ENCODE results near the gene MTMR3. TPM values are rescaled to one million over a fixed set of nuclear protein-coding genes. Genes with fewer than 3 reads are reported as not detected.
A peak's percentile ranks its signal among the peaks of the same experiment; 100 is the strongest.

MTMR3 gene
- total RNA-seq, 1 donor from 2014 or later: 41.2 TPM

GRCh38 chr22:30004694-30005093 lies 121.7 kb downstream of the MTMR3 start:
- H3K27ac Mint-ChIP-seq (ENCODE audit: unreplicated experiment): no peak overlapping the region

GRCh38 chr22:30005213-30005857 lies 122.4 kb downstream of the MTMR3 start:
- Mint-ChIP-seq H3K27ac (ENCODE audit: unreplicated experiment) (no peak overlapping the region), H3K4me1 (ENCODE audit: unreplicated experiment) (no peaks in the 10 kb centered on the region)

More at GRCh38 chr22:30004694-30005093, 121.7 kb downstream of the MTMR3 start:
- peaks cover 31% of the 10 kb centered on the region for H3K36me3 Mint-ChIP-seq (ENCODE audit: unreplicated experiment)
- TF ChIP-seq CTCF (IDR thresholded peaks at IDR 0.05): no peak
- H3K27me3 Mint-ChIP-seq (ENCODE audit: unreplicated experiment): no peaks in the 10 kb centered on the region
- no peak overlapping the region for H3K4me3 Mint-ChIP-seq (ENCODE audit: unreplicated experiment)
- DNase-seq (ENCODE audit: extremely low spot score, unreplicated experiment): no peak
- no peaks in the 10 kb centered on the region for H3K9me3 Mint-ChIP-seq (ENCODE audit: unreplicated experiment)
- H3K4me1 Mint-ChIP-seq (ENCODE audit: unreplicated experiment): no peaks in the 10 kb centered on the region

GRCh38 chr22:30007361-30007760 lies 124.4 kb downstream of the MTMR3 start:
- Mint-ChIP-seq H3K9me3 (ENCODE audit: unreplicated experiment) (no peaks in the 10 kb centered on the region), H3K36me3 (ENCODE audit: unreplicated experiment) (peaks cover 29% of the 10 kb centered on the region), H3K27me3 (ENCODE audit: unreplicated experiment) (no peaks in the 10 kb centered on the region), H3K27ac (ENCODE audit: unreplicated experiment) (no peak overlapping the region), H3K4me3 (ENCODE audit: unreplicated experiment) (no peak overlapping the region), H3K4me1 (ENCODE audit: unreplicated experiment) (peaks cover 1% of the 10 kb centered on the region)
- DNase-seq (ENCODE audit: extremely low spot score, unreplicated experiment): no peak
- TF ChIP-seq CTCF (IDR thresholded peaks at IDR 0.05): no peak

More at GRCh38 chr22:30005213-30005857, 122.4 kb downstream of the MTMR3 start:
- H3K4me3 Mint-ChIP-seq (ENCODE audit: unreplicated experiment): no peak overlapping the region
- H3K9me3 Mint-ChIP-seq (ENCODE audit: unreplicated experiment): no peaks in the 10 kb centered on the region
- H3K36me3 Mint-ChIP-seq (ENCODE audit: unreplicated experiment): peaks cover 31% of the 10 kb centered on the region
- peak; percentile 88 for DNase-seq (ENCODE audit: extremely low spot score, unreplicated experiment)
- H3K27me3 Mint-ChIP-seq (ENCODE audit: unreplicated experiment): no peaks in the 10 kb centered on the region
- peak; percentile 97 for TF ChIP-seq CTCF (IDR thresholded peaks at IDR 0.05)

GRCh38 chr22:30008401-30008800 lies 125.4 kb downstream of the MTMR3 start:
- Mint-ChIP-seq H3K4me3 (ENCODE audit: unreplicated experiment) (no peak overlapping the region), H3K27me3 (ENCODE audit: unreplicated experiment) (no peaks in the 10 kb centered on the region), H3K9me3 (ENCODE audit: unreplicated experiment) (no peaks in the 10 kb centered on the region), H3K4me1 (ENCODE audit: unreplicated experiment) (peaks cover 1% of the 10 kb centered on the region), H3K27ac (ENCODE audit: unreplicated experiment) (no peak overlapping the region), H3K36me3 (ENCODE audit: unreplicated experiment) (peaks cover 26% of the 10 kb centered on the region)
- no peak for DNase-seq (ENCODE audit: extremely low spot score, unreplicated experiment)
- no peak for TF ChIP-seq CTCF (IDR thresholded peaks at IDR 0.05)

- no peaks in the 10 kb centered on the region for H3K9me3 Mint-ChIP-seq (ENCODE audit: unreplicated experiment)
- no peak overlapping the region for H3K4me3 Mint-ChIP-seq (ENCODE audit: unreplicated experiment)
- H3K27me3 Mint-ChIP-seq (ENCODE audit: unreplicated experiment): no peaks in the 10 kb centered on the region
- no peak overlapping the region for H3K27ac Mint-ChIP-seq (ENCODE audit: unreplicated experiment)
- DNase-seq (ENCODE audit: extremely low spot score, unreplicated experiment): no peak
- peaks cover 1% of the 10 kb centered on the region for H3K4me1 Mint-ChIP-seq (ENCODE audit: unreplicated experiment)
- peaks cover 26% of the 10 kb centered on the region for H3K36me3 Mint-ChIP-seq (ENCODE audit: unreplicated experiment)
- TF ChIP-seq CTCF (IDR thresholded peaks at IDR 0.05): no peak
Measured at GRCh38 chr22:30009478-30009877, 126.5 kb downstream of the MTMR3 start.
